Progenitor cell of endocrine pancreas (in vitro differentiated cells): Measurements from ENCODE around the gene SLC16A12. TPM values are rescaled to one million over a fixed set of nuclear protein-coding genes. Genes with fewer than 3 reads are reported as not detected.

Experiments used
- DNase-seq: peaks from one replicate; pipeline ENCODE4 v3.0.0; 2021; ENCODE audit warnings: low spot score; ENCODE audit not compliant: unreplicated experiment
- H3K27ac Mint-ChIP-seq: 2 replicates; pipeline ENCODE4 v1.8.0; 2021; ENCODE audit warnings: mild to moderate bottlenecking, moderate library complexity, mixed read lengths
- H3K27me3 Mint-ChIP-seq: 2 replicates; pipeline ENCODE4 v1.8.0; 2021; ENCODE audit warnings: mixed read lengths
- H3K36me3 Mint-ChIP-seq: 2 replicates; pipeline ENCODE4 v1.8.0; 2022; ENCODE audit warnings: mixed read lengths; ENCODE audit not compliant: insufficient read depth
- H3K4me1 Mint-ChIP-seq: 2 replicates; pipeline ENCODE4 v1.8.0; 2021; ENCODE audit warnings: low read depth, mixed read lengths
- H3K4me3 Mint-ChIP-seq: 2 replicates; pipeline ENCODE4 v1.8.0; 2021; ENCODE audit warnings: low read depth, mild to moderate bottlenecking, moderate library complexity, mixed read lengths
- H3K9me3 Mint-ChIP-seq: 2 replicates; pipeline ENCODE4 v1.8.0; 2021; ENCODE audit warnings: low read depth, mixed read lengths
- total RNA-seq: library from RNA; stranded (reverse); gene quantifications from 2 replicates; pipeline ENCODE4 v1.2.1, GENCODE V29; 2021
- TF ChIP-seq, protein P1 (sequence below): fragments of 200-600 bp; sonication (generic); IDR thresholded peaks from one replicate; pipeline ENCODE4 v1.5.0; 2021; ENCODE audit warnings: antibody characterized with exemption, mild to moderate bottlenecking; ENCODE audit not compliant: unreplicated experiment

SLC16A12 gene
- total RNA-seq, 1 donor from 2014 or later, result 16.1 TPM

DNA sequence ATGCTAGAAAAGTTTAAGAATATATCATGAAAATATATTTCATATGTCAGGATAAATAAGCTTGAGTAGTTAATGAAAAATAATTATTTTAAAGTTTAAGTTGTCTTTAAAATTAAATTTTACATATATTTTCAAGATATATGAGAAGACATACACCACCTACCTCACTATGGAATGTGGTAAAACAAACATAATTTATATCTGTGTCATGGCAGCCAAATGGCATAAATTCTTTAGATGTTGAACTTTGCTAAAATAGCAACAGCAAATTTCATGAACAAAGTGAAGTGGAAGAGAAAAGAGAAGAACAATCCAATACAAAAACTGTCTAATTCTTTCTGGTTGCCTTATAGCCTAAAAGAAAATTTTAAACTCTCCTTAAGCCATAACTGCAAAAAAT is 39.6 kb upstream of the SLC16A12 start:
- peaks cover 9% of the 10 kb centered on the region for H3K9me3 Mint-ChIP-seq
- H3K4me3 Mint-ChIP-seq, result no peak overlapping the region
- no peak overlapping the region for H3K27ac Mint-ChIP-seq
- TF ChIP-seq, protein P1, sequence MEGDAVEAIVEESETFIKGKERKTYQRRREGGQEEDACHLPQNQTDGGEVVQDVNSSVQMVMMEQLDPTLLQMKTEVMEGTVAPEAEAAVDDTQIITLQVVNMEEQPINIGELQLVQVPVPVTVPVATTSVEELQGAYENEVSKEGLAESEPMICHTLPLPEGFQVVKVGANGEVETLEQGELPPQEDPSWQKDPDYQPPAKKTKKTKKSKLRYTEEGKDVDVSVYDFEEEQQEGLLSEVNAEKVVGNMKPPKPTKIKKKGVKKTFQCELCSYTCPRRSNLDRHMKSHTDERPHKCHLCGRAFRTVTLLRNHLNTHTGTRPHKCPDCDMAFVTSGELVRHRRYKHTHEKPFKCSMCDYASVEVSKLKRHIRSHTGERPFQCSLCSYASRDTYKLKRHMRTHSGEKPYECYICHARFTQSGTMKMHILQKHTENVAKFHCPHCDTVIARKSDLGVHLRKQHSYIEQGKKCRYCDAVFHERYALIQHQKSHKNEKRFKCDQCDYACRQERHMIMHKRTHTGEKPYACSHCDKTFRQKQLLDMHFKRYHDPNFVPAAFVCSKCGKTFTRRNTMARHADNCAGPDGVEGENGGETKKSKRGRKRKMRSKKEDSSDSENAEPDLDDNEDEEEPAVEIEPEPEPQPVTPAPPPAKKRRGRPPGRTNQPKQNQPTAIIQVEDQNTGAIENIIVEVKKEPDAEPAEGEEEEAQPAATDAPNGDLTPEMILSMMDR, result no peak
- no peak for DNase-seq
- H3K4me1 Mint-ChIP-seq, result no peaks in the 10 kb centered on the region
- H3K36me3 Mint-ChIP-seq, result peaks cover 1% of the 10 kb centered on the region
- H3K27me3 Mint-ChIP-seq, result no peaks in the 10 kb centered on the region

DNA sequence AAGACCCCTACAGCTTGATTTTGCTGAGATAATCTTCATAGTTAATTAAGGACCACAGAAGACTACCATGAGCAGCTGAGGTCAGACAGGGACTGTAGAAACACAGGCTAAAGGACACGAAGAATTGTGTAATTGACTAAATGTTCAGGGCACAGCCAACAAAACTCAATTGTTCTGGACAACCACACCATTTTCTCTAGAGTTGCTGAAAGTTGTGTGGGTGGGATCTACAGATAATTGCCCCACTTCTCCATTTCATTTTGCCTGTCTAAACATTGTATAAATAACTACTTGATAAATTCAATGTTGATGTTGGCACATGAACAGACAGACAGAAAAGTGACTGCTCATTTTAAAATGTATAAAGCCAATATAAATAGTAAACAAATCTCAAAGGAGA is 39.0 kb upstream of the SLC16A12 start:
- Mint-ChIP-seq H3K27ac (no peak overlapping the region), H3K4me1 (no peaks in the 10 kb centered on the region), H3K36me3 (peaks cover 1% of the 10 kb centered on the region), H3K9me3 (peaks cover 9% of the 10 kb centered on the region), H3K27me3 (no peaks in the 10 kb centered on the region), H3K4me3 (no peak overlapping the region)
- DNase-seq, result no peak
- TF ChIP-seq, protein P1, result no peak

DNA sequence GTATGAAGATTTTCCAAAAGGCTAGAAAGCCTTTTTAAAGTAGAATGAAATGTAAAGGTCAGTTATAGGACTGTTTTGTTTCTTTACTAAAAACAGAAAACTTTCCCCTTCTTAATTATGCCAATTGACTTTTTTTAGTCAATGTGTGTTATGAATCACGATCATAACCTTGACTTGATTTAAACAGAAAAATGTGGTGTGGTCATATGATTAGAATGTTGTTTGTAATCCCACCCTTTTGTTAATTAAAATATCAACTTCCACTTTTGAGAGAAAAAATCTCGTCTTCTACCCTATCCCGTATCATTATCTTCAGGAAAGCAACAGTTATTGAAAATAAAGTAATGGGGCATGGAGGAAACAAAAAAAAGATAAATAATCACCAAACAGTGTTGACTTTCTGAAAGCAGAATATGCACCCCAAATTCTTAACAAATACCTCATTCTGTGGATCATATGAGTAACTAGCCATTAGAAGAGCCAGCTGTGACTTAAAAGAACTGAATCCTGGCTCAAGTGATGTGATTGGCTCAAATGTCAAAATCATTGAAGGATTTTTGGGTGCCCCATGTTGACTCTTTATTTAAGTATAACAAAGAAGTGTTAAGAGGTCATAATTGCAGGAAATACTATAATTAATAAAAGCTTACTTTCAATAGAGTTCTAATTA is 32.3 kb upstream of the SLC16A12 start:
- DNase-seq, result no peak
- Mint-ChIP-seq H3K27ac (no peak overlapping the region), H3K4me3 (no peak overlapping the region), H3K4me1 (peaks cover 19% of the 10 kb centered on the region), H3K36me3 (peaks cover 1% of the 10 kb centered on the region), H3K27me3 (no peaks in the 10 kb centered on the region), H3K9me3 (no peaks in the 10 kb centered on the region)
- TF ChIP-seq, protein P1, result no peak

DNA sequence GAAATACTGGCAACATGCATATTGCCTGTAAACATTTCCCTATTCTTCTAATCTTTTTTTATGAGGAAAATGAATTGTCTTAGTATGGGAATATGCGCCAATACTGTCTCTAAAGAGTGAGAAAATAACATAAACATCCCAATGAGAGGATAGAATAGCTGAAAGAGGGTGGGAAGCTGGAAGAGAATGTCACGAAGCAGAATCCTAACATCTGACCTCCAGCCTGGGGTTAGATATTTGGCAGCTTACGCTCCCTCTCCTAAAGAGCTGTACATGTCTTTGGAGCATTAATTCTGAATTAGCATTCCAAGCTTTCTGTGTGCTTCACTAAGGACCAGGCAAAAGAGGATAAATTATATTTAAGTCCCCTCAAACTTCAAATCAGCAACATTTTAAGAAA is 31.6 kb upstream of the SLC16A12 start:
- TF ChIP-seq, protein P1, result no peak
- no peaks in the 10 kb centered on the region for H3K27me3 Mint-ChIP-seq
- H3K36me3 Mint-ChIP-seq, result peaks cover under 1% of the 10 kb centered on the region
- no peak overlapping the region for H3K4me3 Mint-ChIP-seq
- no peaks in the 10 kb centered on the region for H3K9me3 Mint-ChIP-seq
- no peak overlapping the region for H3K27ac Mint-ChIP-seq
- DNase-seq, result no peak
- peaks cover 26% of the 10 kb centered on the region for H3K4me1 Mint-ChIP-seq

DNA sequence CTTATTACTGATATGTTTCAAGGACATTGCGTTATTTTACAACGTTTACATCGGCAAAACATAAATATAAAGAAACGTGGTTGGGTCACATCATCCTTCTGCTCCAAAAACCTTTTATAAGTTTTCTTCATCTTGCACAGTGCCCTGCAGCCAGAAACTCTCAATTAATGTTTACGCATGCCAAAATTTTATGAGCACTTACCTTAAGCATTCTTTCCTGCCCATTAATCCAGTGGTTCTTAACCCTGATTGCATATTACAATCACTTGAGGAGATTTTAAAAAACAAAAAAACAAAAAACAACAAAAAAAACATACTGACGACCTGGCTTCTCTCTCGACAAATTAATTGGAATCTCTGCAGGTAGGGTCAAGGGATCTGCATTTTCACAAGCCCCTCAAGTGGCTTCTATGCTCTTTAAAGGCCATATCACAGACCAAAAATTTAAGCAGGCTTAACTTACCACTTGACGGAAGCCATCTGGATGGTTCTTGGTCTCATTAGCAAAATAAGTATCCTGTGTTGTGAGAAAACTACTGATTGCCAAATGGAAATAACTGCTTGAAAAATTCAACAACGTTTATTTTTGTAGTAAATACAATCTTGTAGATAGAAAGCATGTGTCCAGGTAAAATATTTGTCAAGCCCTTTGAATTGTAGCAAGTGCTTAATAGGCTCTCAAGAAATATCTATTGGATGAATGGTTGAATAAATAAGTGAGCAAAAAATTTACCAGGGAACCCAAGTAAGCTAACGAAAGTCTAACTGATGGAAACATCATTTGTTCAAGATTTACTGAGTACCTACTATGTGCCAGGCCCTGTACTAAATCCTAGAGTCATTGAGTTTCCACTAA is 30.9 kb upstream of the SLC16A12 start:
- H3K27me3 Mint-ChIP-seq, result no peaks in the 10 kb centered on the region
- TF ChIP-seq, protein P1, result no peak
- no peak overlapping the region for H3K27ac Mint-ChIP-seq

More for the DNA sequence above, 30.9 kb upstream of the SLC16A12 start:
- DNase-seq, result no peak
- Mint-ChIP-seq H3K4me1 (peaks cover 32% of the 10 kb centered on the region), H3K9me3 (no peaks in the 10 kb centered on the region), H3K4me3 (no peak overlapping the region), H3K36me3 (no peaks in the 10 kb centered on the region)
